Ishikawa (cell line): ENCODE data around the gene GNG11.

Source experiments
- CEBPB ChIP-seq: IDR thresholded peaks from 2 replicates; pipeline ENCODE4 v1.6.1; 2012
- CREB1 ChIP-seq: IDR thresholded peaks from 2 replicates; pipeline ENCODE4 v1.6.1; 2012; ENCODE audit warnings: low read depth
- EGR1 ChIP-seq: IDR thresholded peaks from 2 replicates; pipeline ENCODE4 v1.6.1; 2012
- EP300 ChIP-seq: IDR thresholded peaks from 2 replicates; pipeline ENCODE4 v1.6.1; 2012; ENCODE audit warnings: borderline replicate concordance
- FOXM1 ChIP-seq: IDR thresholded peaks from 2 replicates; pipeline ENCODE4 v1.6.1; 2012; ENCODE audit warnings: low read depth, borderline replicate concordance
- MAX ChIP-seq: IDR thresholded peaks from 2 replicates; pipeline ENCODE4 v1.6.1; 2012
- NFIC ChIP-seq: IDR thresholded peaks from 2 replicates; pipeline ENCODE4 v1.6.1; 2012
- RAD21 ChIP-seq: IDR thresholded peaks from 2 replicates; pipeline ENCODE4 v1.6.1; 2012; ENCODE audit warnings: low read depth
- REST ChIP-seq: IDR thresholded peaks from 2 replicates; pipeline ENCODE4 v1.6.1; 2012; ENCODE audit warnings: low read depth, mild to moderate bottlenecking
- TAF1 ChIP-seq: IDR thresholded peaks from 2 replicates; pipeline ENCODE4 v1.6.1; 2012; ENCODE audit warnings: low read depth, mild to moderate bottlenecking
- TCF12 ChIP-seq: IDR thresholded peaks from 2 replicates; pipeline ENCODE4 v1.6.1; 2012; ENCODE audit warnings: low read depth
- TEAD4 ChIP-seq: IDR thresholded peaks from 2 replicates; pipeline ENCODE4 v1.6.1; 2012
- USF1 ChIP-seq: IDR thresholded peaks from 2 replicates; pipeline ENCODE4 v1.6.1; 2012
- YY1 ChIP-seq: IDR thresholded peaks from 2 replicates; pipeline ENCODE4 v1.6.1; 2012; ENCODE audit warnings: low read depth
- ZBTB7A ChIP-seq: IDR thresholded peaks from 2 replicates; pipeline ENCODE4 v1.6.1; 2012; ENCODE audit warnings: low read depth

Gene GNG11

GRCh38 chr7:93902777-93903423, 18.6 kb upstream of the GNG11 start:
- TF ChIP-seq TEAD4 (no peak), RAD21 (peak; percentile 79), REST (no peak)

- TF ChIP-seq RAD21 (no peak), FOXM1 (no peak), CEBPB (no peak), EGR1 (no peak), TEAD4 (no peak), MAX (no peak), EP300 (no peak), TCF12 (no peak), CREB1 (no peak), ZBTB7A (no peak), TAF1 (no peak), REST (no peak)
These were observed 15.3 kb upstream of the GNG11 start, which contains the start of gene GNGT1 for GRCh38 chr7:93906267-93906666. Gene GNGT1 (plus strand): TSS chr7:93906567. CDS start chr7:93906747, 180 bp downstream.

- TF ChIP-seq TEAD4, result no peak
- TF ChIP-seq NFIC, result no peak
- TF ChIP-seq TCF12, result no peak
- no peak for TF ChIP-seq EGR1
- TF ChIP-seq YY1, result no peak
- TF ChIP-seq USF1, result no peak
- no peak for TF ChIP-seq TAF1
- TF ChIP-seq MAX, result no peak
- TF ChIP-seq REST, result no peak
- TF ChIP-seq ZBTB7A, result no peak
- no peak for TF ChIP-seq CEBPB
- TF ChIP-seq EP300, result no peak
These were observed 11.2 kb upstream of the GNG11 start for GRCh38 chr7:93910076-93910994.

GRCh38 chr7:93913197-93913596, 8.3 kb upstream of the GNG11 start:
- TF ChIP-seq NFIC, result no peak
- no peak for TF ChIP-seq TAF1
- no peak for TF ChIP-seq EP300
- TF ChIP-seq MAX, result no peak
- no peak for TF ChIP-seq EGR1
- TF ChIP-seq REST, result no peak
- no peak for TF ChIP-seq YY1
- TF ChIP-seq TCF12, result no peak
- TF ChIP-seq CEBPB, result no peak
- no peak for TF ChIP-seq FOXM1
- no peak for TF ChIP-seq RAD21
- TF ChIP-seq TEAD4, result no peak
- no peak for TF ChIP-seq USF1
- no peak for TF ChIP-seq ZBTB7A
- TF ChIP-seq CREB1, result no peak
